MM.1S (cell line): ENCODE measurements around the gene ETV2.

ENCODE experiments used
- DNase-seq: peaks from one replicate; pipeline ENCODE4 v3.0.0-alpha.2; 2015
- H2AFZ ChIP-seq: fragments of 300-600 bp; sonication (generic); 2 replicates; pipeline ENCODE4 v1.6.0; 2016; ENCODE audit warnings: antibody characterized with exemption, low read length
- H3F3A ChIP-seq: fragments of 300-600 bp; sonication (generic); 2 replicates; pipeline ENCODE4 v1.6.1; 2016; ENCODE audit warnings: mild to moderate bottlenecking, antibody characterized with exemption, low read length, moderate library complexity, mixed read lengths; ENCODE audit not compliant: insufficient read depth
- H3K27ac ChIP-seq: fragments of 300-600 bp; sonication (generic); 2 replicates; pipeline ENCODE4 v1.5.1; 2016; ENCODE audit warnings: mild to moderate bottlenecking, low read length
- H3K27me3 ChIP-seq: fragments of 300-600 bp; sonication (generic); replicated peaks from 2 replicates; pipeline ENCODE4 v1.6.0; 2016; ENCODE audit warnings: low read length; ENCODE audit not compliant: insufficient read depth
- H3K36me3 ChIP-seq: fragments of 300-600 bp; sonication (generic); replicated peaks from 2 replicates; pipeline ENCODE4 v1.6.1; 2016; ENCODE audit warnings: mild to moderate bottlenecking, low read length, mixed read lengths; ENCODE audit not compliant: insufficient read depth
- H3K4me1 ChIP-seq: fragments of 300-600 bp; sonication (generic); 2 replicates; pipeline ENCODE4 v1.6.1; 2016; ENCODE audit warnings: low read length, mixed read lengths
- H3K4me2 ChIP-seq: fragments of 300-600 bp; sonication (generic); 2 replicates; pipeline ENCODE4 v1.6.0; 2016; ENCODE audit warnings: low read depth, low read length
- H3K4me3 ChIP-seq: fragments of 300-600 bp; sonication (generic); 2 replicates; pipeline ENCODE4 v1.5.1; 2016; ENCODE audit warnings: low read length, mixed read lengths
- H3K79me2 ChIP-seq: fragments of 300-600 bp; sonication (generic); 2 replicates; pipeline ENCODE4 v1.6.1; 2016; ENCODE audit warnings: mixed run types, low read length, mixed read lengths
- H3K9ac ChIP-seq: fragments of 300-600 bp; sonication (generic); 2 replicates; pipeline ENCODE4 v1.6.1; 2016; ENCODE audit warnings: low read length, mixed read lengths
- H3K9me2 ChIP-seq: fragments of 300-600 bp; sonication (generic); replicated peaks from 2 replicates; pipeline ENCODE4 v1.6.1; 2016; ENCODE audit warnings: mild to moderate bottlenecking, low read length, mixed read lengths; ENCODE audit not compliant: insufficient read depth
- H3K9me3 ChIP-seq: fragments of 300-600 bp; sonication (generic); replicated peaks from 2 replicates; pipeline ENCODE4 v1.6.1; 2016; ENCODE audit warnings: mild to moderate bottlenecking, low read length, mixed read lengths; ENCODE audit not compliant: insufficient read depth
- H4K20me1 ChIP-seq: fragments of 300-600 bp; sonication (generic); 2 replicates; pipeline ENCODE4 v1.6.1; 2016; ENCODE audit warnings: mild to moderate bottlenecking, low read length, moderate library complexity, mixed read lengths; ENCODE audit not compliant: insufficient read depth
- CTCF ChIP-seq: fragments of 300-600 bp; sonication (generic); IDR thresholded peaks from 2 replicates; pipeline ENCODE4 v1.5.1; 2016; ENCODE audit warnings: antibody characterized with exemption, low read length, mixed read lengths
- EZH2 ChIP-seq: fragments of 300-600 bp; sonication (generic); optimal IDR thresholded peaks from 2 replicates; pipeline ENCODE3; 2017; ENCODE audit warnings: low read depth, mild to moderate bottlenecking, antibody characterized with exemption, low read length, mixed read lengths
- EZH2phosphoT487 ChIP-seq: fragments of 300-600 bp; sonication (generic); IDR thresholded peaks from 2 replicates; pipeline ENCODE4 v1.6.1; 2018; ENCODE audit warnings: antibody characterized with exemption, low read length

Gene ETV2

GRCh38 chr19:35655600-35655999 is 14.1 kb downstream of the ETV2 start:
- H3K9me2 ChIP-seq: no peaks in the 10 kb centered on the region
- H3K36me3 ChIP-seq: 0 out of 2 replicates have a peak, but pooled peaks cover 7% of the 10 kb centered on the region

DNA sequence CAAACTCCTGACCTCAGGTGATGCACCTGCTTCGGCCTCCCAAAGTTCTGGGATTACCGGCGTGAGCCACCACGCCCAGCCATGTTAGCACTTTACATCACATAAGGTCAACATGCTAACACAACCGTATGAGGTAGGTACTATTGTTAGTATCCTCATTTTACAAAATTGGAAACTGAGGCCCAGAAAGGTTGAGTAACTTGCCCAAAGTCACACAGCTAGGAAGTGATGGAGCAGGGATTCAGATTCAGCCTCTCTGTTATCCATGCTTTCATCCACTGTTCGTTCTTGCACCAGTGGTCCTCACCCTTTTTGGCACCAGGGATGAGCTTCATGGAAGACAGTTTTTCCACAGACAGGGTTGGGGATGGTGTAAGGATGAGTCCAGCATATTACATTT is 15.2 kb downstream of the ETV2 start:
- H3K36me3 ChIP-seq: 0 out of 2 replicates have a peak, but pooled peaks cover 7% of the 10 kb centered on the region

More at GRCh38 chr19:35655600-35655999, 14.1 kb downstream of the ETV2 start:
- no peak overlapping the region for H3K4me2 ChIP-seq
- no peaks in the 10 kb centered on the region for H3K4me1 ChIP-seq
- no peaks in the 10 kb centered on the region for H3K9me3 ChIP-seq
- H3K4me3 ChIP-seq: no peak overlapping the region
- no peak for TF ChIP-seq EZH2
- TF ChIP-seq CTCF: no peak
- no peak for TF ChIP-seq EZH2phosphoT487
- H3K79me2 ChIP-seq: peaks cover 23% of the 10 kb centered on the region
- H3K9ac ChIP-seq: no peak overlapping the region
- no peaks in the 10 kb centered on the region for H4K20me1 ChIP-seq
- DNase-seq: no peak
- H3K27me3 ChIP-seq: no peaks in the 10 kb centered on the region
- no peak overlapping the region for H3K27ac ChIP-seq
- no peaks in the 10 kb centered on the region for H3F3A ChIP-seq
- H2AFZ ChIP-seq: no peak overlapping the region

DNA sequence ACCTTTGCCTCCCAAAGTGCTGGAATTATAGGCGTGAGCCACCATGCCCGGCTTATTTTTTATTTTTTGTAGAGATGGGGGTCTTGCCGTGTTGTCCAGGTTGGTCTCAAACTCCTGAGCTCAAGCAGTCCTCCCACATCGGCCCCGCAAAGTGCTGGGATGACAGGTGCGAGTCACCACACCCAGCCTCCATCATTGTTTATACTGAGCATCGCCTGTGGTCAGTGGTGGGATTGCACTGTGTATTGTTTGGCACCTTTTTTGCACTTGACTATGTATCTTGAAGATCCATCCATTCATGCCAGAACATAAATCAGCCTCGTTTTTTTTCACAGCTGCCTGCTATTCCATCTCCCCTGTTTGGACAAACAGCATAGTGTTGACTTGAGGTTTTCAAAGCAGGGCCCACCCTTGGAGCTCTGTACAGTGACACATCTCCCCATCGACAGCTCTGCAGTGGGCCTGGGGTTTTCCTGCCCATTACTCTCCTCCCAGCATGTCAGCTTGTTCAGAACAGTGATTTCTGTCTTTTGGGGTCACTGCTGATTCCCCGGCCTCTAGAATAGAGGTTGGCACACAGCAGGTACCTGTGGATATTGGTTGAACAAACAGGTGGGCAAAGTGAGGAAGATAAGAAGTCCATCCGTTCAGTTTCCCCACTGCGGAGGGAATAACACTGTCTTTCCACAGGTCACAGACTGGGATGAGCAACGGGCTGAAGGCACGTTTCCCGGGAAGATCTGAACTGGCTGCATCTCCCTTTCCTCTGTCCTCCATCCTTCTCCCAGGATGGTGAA is 16.6 kb downstream of the ETV2 start:
- no peaks in the 10 kb centered on the region for H3K9me3 ChIP-seq
- no peak overlapping the region for H3K4me2 ChIP-seq
- no peak overlapping the region for H3K27ac ChIP-seq
- H3K79me2 ChIP-seq: peaks cover 8% of the 10 kb centered on the region; the same call in 1 of the 2 replicates
- 0 out of 2 replicates have a peak, but pooled peaks cover 7% of the 10 kb centered on the region for H3K36me3 ChIP-seq
- no peak overlapping the region for H3K4me3 ChIP-seq
- H3K9ac ChIP-seq: no peak overlapping the region
- no peaks in the 10 kb centered on the region for H4K20me1 ChIP-seq
- TF ChIP-seq EZH2 (no peak), EZH2phosphoT487 (no peak), CTCF (no peak)
- H3K27me3 ChIP-seq: no peaks in the 10 kb centered on the region
- H3F3A ChIP-seq: no peaks in the 10 kb centered on the region
- DNase-seq: no peak
- no peaks in the 10 kb centered on the region for H3K4me1 ChIP-seq
- no peaks in the 10 kb centered on the region for H3K9me2 ChIP-seq
- H2AFZ ChIP-seq: no peak overlapping the region

More for the DNA sequence above, 15.2 kb downstream of the ETV2 start:
- no peak for TF ChIP-seq EZH2phosphoT487
- no peak for TF ChIP-seq CTCF
- TF ChIP-seq EZH2: no peak
- peaks cover 13% of the 10 kb centered on the region for H3K79me2 ChIP-seq
- H3K9me3 ChIP-seq: no peaks in the 10 kb centered on the region
- H3K27me3 ChIP-seq: no peaks in the 10 kb centered on the region
- H3K9ac ChIP-seq: no peak overlapping the region
- H3K4me2 ChIP-seq: no peak overlapping the region
- H4K20me1 ChIP-seq: no peaks in the 10 kb centered on the region
- no peak for DNase-seq
- no peaks in the 10 kb centered on the region for H3F3A ChIP-seq
- no peak overlapping the region for H2AFZ ChIP-seq
- no peak overlapping the region for H3K27ac ChIP-seq
- H3K4me3 ChIP-seq: no peak overlapping the region
- H3K4me1 ChIP-seq: no peaks in the 10 kb centered on the region
- no peaks in the 10 kb centered on the region for H3K9me2 ChIP-seq
